Subcutaneous adipose tissue (tissue), 4 donors: ENCODE data around the gene LIMK2. TPM values are rescaled to one million over a fixed set of nuclear protein-coding genes. Genes with fewer than 3 reads are reported as not detected.

Experiments used
- total RNA-seq, 4 donors: library from RNA; depleted of rRNA; stranded (reverse); fragments of >200 nt; gene quantifications; one replicate each; pipeline ENCODE4 v1.1.0, GENCODE V29; 2016
- TF ChIP-seq, protein P1 (sequence below): fragments of 450-650 bp; IDR thresholded peaks from one replicate; pipeline ENCODE4 v1.5.1; 2016; ENCODE audit warnings: low read depth, mild to moderate bottlenecking, control low read depth, antibody characterized with exemption, moderate library complexity

Gene LIMK2
- total RNA-seq, 4 donors from 2014 or later: 15.4 to 26.4 (median 22.6) TPM

DNA sequence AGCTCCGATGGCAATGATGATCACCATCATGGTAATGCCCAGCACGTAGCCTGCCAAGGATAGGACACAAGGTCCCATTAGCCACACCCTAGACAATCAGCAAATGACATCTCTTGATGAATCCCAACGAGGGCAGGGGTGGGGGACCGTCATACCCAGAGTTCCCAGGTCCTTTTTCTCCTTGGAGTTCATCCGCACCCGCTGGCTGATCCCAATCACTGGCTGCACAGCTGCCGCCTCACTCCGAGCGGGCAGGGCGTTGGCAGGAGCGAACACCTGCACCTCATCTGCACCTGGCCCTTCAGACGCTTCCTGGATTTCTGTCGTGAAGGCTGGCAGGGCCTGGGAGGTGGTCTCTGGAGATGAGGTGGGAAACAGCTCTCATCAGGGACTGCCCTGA, 77.2 kb downstream of the LIMK2 start:
- TF ChIP-seq, protein P1, sequence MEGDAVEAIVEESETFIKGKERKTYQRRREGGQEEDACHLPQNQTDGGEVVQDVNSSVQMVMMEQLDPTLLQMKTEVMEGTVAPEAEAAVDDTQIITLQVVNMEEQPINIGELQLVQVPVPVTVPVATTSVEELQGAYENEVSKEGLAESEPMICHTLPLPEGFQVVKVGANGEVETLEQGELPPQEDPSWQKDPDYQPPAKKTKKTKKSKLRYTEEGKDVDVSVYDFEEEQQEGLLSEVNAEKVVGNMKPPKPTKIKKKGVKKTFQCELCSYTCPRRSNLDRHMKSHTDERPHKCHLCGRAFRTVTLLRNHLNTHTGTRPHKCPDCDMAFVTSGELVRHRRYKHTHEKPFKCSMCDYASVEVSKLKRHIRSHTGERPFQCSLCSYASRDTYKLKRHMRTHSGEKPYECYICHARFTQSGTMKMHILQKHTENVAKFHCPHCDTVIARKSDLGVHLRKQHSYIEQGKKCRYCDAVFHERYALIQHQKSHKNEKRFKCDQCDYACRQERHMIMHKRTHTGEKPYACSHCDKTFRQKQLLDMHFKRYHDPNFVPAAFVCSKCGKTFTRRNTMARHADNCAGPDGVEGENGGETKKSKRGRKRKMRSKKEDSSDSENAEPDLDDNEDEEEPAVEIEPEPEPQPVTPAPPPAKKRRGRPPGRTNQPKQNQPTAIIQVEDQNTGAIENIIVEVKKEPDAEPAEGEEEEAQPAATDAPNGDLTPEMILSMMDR: no peak

- TF ChIP-seq, protein P1: no peak
Measured at GRCh38 chr22:31290494-31291471, 78.7 kb downstream of the LIMK2 start.

GRCh38 chr22:31291481-31292235, 79.6 kb downstream of the LIMK2 start:
- TF ChIP-seq, protein P1: no peak

- TF ChIP-seq, protein P1: no peak
Measured at GRCh38 chr22:31292236-31292989, 80.3 kb downstream of the LIMK2 start, which contains the start of gene PIK3IP1. TSS of gene PIK3IP1 (minus strand) at chr22:31292488. CDS start at chr22:31292344, 144 bp downstream.

DNA sequence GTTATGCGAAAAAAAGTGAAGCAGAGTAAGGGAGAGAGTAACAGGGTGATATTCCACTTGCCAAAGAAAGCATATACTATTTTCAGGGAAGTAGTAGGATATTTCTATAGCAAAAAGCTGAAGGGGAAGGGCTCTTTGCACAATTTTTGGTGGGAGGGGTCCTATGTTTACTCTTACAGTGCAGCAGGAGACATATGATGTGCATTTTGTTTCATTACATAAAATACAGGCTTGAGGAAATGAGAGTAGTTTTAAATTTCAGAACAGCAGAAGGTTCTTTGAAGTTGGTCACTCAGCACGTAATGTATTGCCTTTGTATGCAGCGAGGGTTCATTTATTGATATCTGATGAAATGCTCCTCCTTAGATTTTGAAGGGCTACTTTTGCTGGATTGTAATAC, 83.3 kb downstream of the LIMK2 start:
- TF ChIP-seq, protein P1: no peak

GRCh38 chr22:31295831-31296657, 83.9 kb downstream of the LIMK2 start:
- TF ChIP-seq, protein P1: no peak
